Measurements from ENCODE around the gene NCOA5.

GRCh38 chr20:46051556-46052308 is 38.0 kb downstream of the NCOA5 start:
- no peak for TF ChIP-seq CTCF (conservative IDR thresholded peaks at IDR 0.05; ENCODE audit: low read depth, low read length)
- no peak for TF ChIP-seq EZH2 (IDR thresholded peaks at IDR 0.05; ENCODE audit: borderline replicate concordance, low read depth, low read length, poor library complexity, severe bottlenecking)
